Activated CD4-positive, alpha-beta T cell treated with anti-CD3 and anti-CD28 coated beads for 36 hours (primary cell): ENCODE results near the gene AFF2. TPM values are rescaled to one million over a fixed set of nuclear protein-coding genes. Genes with fewer than 3 reads are reported as not detected.

ENCODE experiments used
- ATAC-seq: fragments of 200-7000 bp; cut with Tn5 transposase; one replicate; pipeline ENCODE4 v1.10.0; 2021; ENCODE audit warnings: mild to moderate bottlenecking, moderate library complexity
- CTCF ChIA-PET: fragments of 350-600 bp; sonication (Branson Sonifier 250); formaldehyde crosslinking; loops from one replicate; lab custom pipeline; 2021; ENCODE audit warnings: antibody characterized with exemption; lab: Charles Lee
- POLR2A ChIA-PET: fragments of 350-600 bp; sonication (Branson Sonifier 250); formaldehyde crosslinking; loops from one replicate; lab custom pipeline; 2021; ENCODE audit warnings: antibody characterized with exemption, inconsistent platforms; lab: Charles Lee
- DNase-seq: peaks from one replicate; pipeline ENCODE4 v3.0.0-alpha.2; 2020
- H3K27ac Mint-ChIP-seq: one replicate; pipeline ENCODE4 v1.8.0; 2021; ENCODE audit warnings: mixed read lengths
- H3K27me3 Mint-ChIP-seq: one replicate; pipeline ENCODE4 v1.8.0; 2021; ENCODE audit warnings: mixed read lengths
- H3K36me3 Mint-ChIP-seq: one replicate; pipeline ENCODE4 v1.8.0; 2021; ENCODE audit warnings: low read depth, mixed read lengths
- H3K4me1 Mint-ChIP-seq: one replicate; pipeline ENCODE4 v1.8.0; 2021; ENCODE audit warnings: mixed read lengths
- H3K4me3 Mint-ChIP-seq: one replicate; pipeline ENCODE4 v1.8.0; 2021; ENCODE audit warnings: mild to moderate bottlenecking, moderate library complexity, mixed read lengths
- H3K9me3 Mint-ChIP-seq: one replicate; pipeline ENCODE4 v1.8.0; 2021; ENCODE audit warnings: low read depth, mixed read lengths
- intact Hi-C, 2 experiments: fragments of 100-400 bp; cut with DNase I in 1 of 2; cut with micrococcal nuclease in 1 of 2; formaldehyde crosslinking; loops; one replicate each; pipeline versions ENCODE4 v1.14.2 to v1.15.1; 2022 to 2024; cut with DNase I, micrococcal nuclease
- total RNA-seq, 2 experiments: library from RNA; stranded (reverse); gene quantifications; one replicate each; pipeline ENCODE4 v1.2.3, GENCODE V29; 2021

The AFF2 gene
- total RNA-seq, 2 experiments from 2014 or later: 1.3 to 2.2 TPM

DNA sequence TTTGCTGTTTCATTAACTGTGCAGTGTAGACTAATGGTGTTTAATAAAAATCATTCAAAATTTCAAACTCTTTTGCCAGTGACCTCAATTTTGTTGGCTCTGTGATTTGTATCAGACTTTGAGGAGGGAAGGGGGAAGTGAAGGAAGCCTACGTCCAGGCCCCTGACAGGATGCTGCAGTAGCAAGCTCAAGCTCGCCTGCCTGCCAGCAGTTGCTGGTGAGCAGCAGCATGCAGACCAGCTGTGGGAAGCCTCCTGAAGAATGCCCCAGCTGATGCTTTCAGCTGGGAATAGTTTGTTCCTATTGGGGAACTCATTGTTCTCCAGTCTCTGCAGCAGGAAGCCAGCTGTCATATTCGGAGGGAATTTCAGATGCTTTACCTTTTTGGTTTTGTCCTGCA lies 495.2 kb downstream of the AFF2 start:
- CTCF ChIA-PET: interaction anchor here (0.7 kb wide), 1 partner anchor 1486 kb away, joined by 3 read pairs; no protein-coding TSS in a partner anchor
- H3K9me3 Mint-ChIP-seq: no peaks in the 10 kb centered on the region
- no peak overlapping the region for H3K4me3 Mint-ChIP-seq

DNA sequence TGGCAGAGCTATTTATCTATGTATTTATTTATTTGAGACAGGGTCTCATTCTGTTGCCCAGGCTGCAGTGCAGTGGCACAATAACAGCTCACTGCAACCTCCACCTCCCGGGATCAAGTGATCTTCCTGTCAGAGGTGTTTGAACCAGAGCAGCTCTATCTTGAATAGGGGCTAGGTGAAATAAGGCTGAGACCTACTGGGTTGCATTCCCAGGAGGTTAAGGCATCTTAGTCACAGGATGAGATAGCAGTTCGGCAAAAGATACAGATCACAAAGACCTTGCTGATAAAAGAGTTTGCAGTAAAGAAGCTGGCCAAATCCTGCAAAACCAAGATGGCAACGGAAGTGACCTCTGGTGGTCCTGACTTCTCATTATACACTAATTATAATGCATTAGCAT lies 501.9 kb downstream of the AFF2 start:
- no peaks in the 10 kb centered on the region for H3K4me1 Mint-ChIP-seq
- CTCF ChIA-PET: no interaction called here
- DNase-seq: no peak
- no peaks in the 10 kb centered on the region for H3K27me3 Mint-ChIP-seq
- H3K4me3 Mint-ChIP-seq: no peak overlapping the region
- no peak for ATAC-seq
- H3K27ac Mint-ChIP-seq: no peak overlapping the region
- no peaks in the 10 kb centered on the region for H3K9me3 Mint-ChIP-seq
- POLR2A ChIA-PET: no interaction called here
- intact Hi-C loops: loop anchor here in 1 of 2 experiments (10.0 kb wide), 1 partner anchor 282 kb away; no protein-coding TSS in a partner anchor
- no peaks in the 10 kb centered on the region for H3K36me3 Mint-ChIP-seq

More for the DNA sequence above, 495.2 kb downstream of the AFF2 start:
- H3K27me3 Mint-ChIP-seq: no peaks in the 10 kb centered on the region
- intact Hi-C loops: no loop called here
- H3K27ac Mint-ChIP-seq: no peak overlapping the region
- no peaks in the 10 kb centered on the region for H3K4me1 Mint-ChIP-seq
- POLR2A ChIA-PET: no interaction called here
- no peaks in the 10 kb centered on the region for H3K36me3 Mint-ChIP-seq
- DNase-seq: no peak
- no peak for ATAC-seq

- H3K4me1 Mint-ChIP-seq: no peaks in the 10 kb centered on the region
Measured at GRCh38 chrX:149003863-149004660, 503.6 kb downstream of the AFF2 start.

GRCh38 chrX:149004936-149005335 lies 504.5 kb downstream of the AFF2 start:
- DNase-seq: no peak
- Mint-ChIP-seq H3K27ac (no peak overlapping the region), H3K4me1 (no peaks in the 10 kb centered on the region), H3K27me3 (no peaks in the 10 kb centered on the region), H3K9me3 (no peaks in the 10 kb centered on the region), H3K4me3 (no peak overlapping the region), H3K36me3 (no peaks in the 10 kb centered on the region)
- ATAC-seq: no peak
- POLR2A ChIA-PET: no interaction called here
- CTCF ChIA-PET: no interaction called here
- intact Hi-C loops: loop anchor here in 1 of 2 experiments (10.0 kb wide), 1 partner anchor 280 kb away; no protein-coding TSS in a partner anchor

More at GRCh38 chrX:149003863-149004660, 503.6 kb downstream of the AFF2 start:
- ChIA-PET POLR2A (no interaction called here), CTCF (no interaction called here)
- Mint-ChIP-seq H3K27ac (no peak overlapping the region), H3K36me3 (no peaks in the 10 kb centered on the region), H3K4me3 (no peak overlapping the region), H3K9me3 (no peaks in the 10 kb centered on the region), H3K27me3 (no peaks in the 10 kb centered on the region)
- DNase-seq (no peak), ATAC-seq (no peak)
- intact Hi-C loops: loop anchor here in 1 of 2 experiments (10.0 kb wide), 1 partner anchor 281 kb away; no protein-coding TSS in a partner anchor

- ChIA-PET POLR2A (no interaction called here), CTCF (no interaction called here)
- no peaks in the 10 kb centered on the region for H3K27me3 Mint-ChIP-seq
- DNase-seq (no peak), ATAC-seq (no peak)
- H3K9me3 Mint-ChIP-seq: no peaks in the 10 kb centered on the region
- no peak overlapping the region for H3K27ac Mint-ChIP-seq
- no peaks in the 10 kb centered on the region for H3K36me3 Mint-ChIP-seq
- no peak overlapping the region for H3K4me3 Mint-ChIP-seq
- no peaks in the 10 kb centered on the region for H3K4me1 Mint-ChIP-seq
- intact Hi-C loops: loop anchor here in 1 of 2 experiments (10.0 kb wide), 1 partner anchor 279 kb away; no protein-coding TSS in a partner anchor
Measured at GRCh38 chrX:149006235-149006634, 505.8 kb downstream of the AFF2 start.

GRCh38 chrX:149007423-149007822 lies 507.0 kb downstream of the AFF2 start:
- Mint-ChIP-seq H3K4me1 (no peaks in the 10 kb centered on the region), H3K36me3 (no peaks in the 10 kb centered on the region), H3K9me3 (no peaks in the 10 kb centered on the region), H3K4me3 (no peak overlapping the region), H3K27ac (no peak overlapping the region), H3K27me3 (no peaks in the 10 kb centered on the region)
- no peak for DNase-seq
- ChIA-PET POLR2A (no interaction called here), CTCF (interaction anchor here (0.6 kb wide), 1 partner anchor 293 kb away, joined by 3 read pairs; no protein-coding TSS in a partner anchor)
- intact Hi-C loops: loop anchor here in 1 of 2 experiments (10.0 kb wide), 1 partner anchor 277 kb away; no protein-coding TSS in a partner anchor
- ATAC-seq: no peak

- Mint-ChIP-seq H3K4me3 (no peak overlapping the region), H3K4me1 (no peaks in the 10 kb centered on the region), H3K27me3 (no peaks in the 10 kb centered on the region), H3K9me3 (no peaks in the 10 kb centered on the region), H3K27ac (no peak overlapping the region), H3K36me3 (no peaks in the 10 kb centered on the region)
- no peak for ATAC-seq
- intact Hi-C loops: no loop called here
- no peak for DNase-seq
- ChIA-PET CTCF (no interaction called here), POLR2A (no interaction called here)
Measured at GRCh38 chrX:149010013-149010852, 509.8 kb downstream of the AFF2 start.

DNA sequence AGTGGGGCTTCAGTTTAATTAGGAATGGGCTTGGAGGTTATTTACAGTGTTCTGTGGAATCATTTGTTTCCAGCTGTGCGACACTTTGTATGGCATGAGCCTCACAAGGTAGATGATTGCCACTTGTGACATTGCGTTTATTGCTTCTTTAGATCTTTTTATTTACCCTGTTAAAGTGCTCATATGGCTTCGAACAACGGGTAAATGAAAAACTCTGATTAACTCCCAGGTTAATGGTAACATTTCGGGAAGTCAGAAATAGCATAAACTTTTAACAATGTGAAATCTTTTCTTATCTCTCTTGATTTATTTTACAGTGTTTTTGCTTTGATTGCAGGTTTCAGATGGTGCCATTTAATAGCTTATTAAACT lies 510.4 kb downstream of the AFF2 start:
- Mint-ChIP-seq H3K4me3 (no peak overlapping the region), H3K4me1 (no peaks in the 10 kb centered on the region), H3K27me3 (no peaks in the 10 kb centered on the region), H3K27ac (no peak overlapping the region), H3K9me3 (no peaks in the 10 kb centered on the region), H3K36me3 (no peaks in the 10 kb centered on the region)
- POLR2A ChIA-PET: no interaction called here
- ATAC-seq (no peak), DNase-seq (no peak)
- CTCF ChIA-PET: no interaction called here
- intact Hi-C loops: no loop called here

- Mint-ChIP-seq H3K27me3 (no peaks in the 10 kb centered on the region), H3K9me3 (no peaks in the 10 kb centered on the region), H3K4me1 (no peaks in the 10 kb centered on the region), H3K36me3 (no peaks in the 10 kb centered on the region), H3K27ac (no peak overlapping the region), H3K4me3 (no peak overlapping the region)
- POLR2A ChIA-PET: no interaction called here
- DNase-seq: no peak
- intact Hi-C loops: no loop called here
- ATAC-seq: no peak
- CTCF ChIA-PET: no interaction called here
Measured at GRCh38 chrX:149013081-149013480, 512.7 kb downstream of the AFF2 start.

GRCh38 chrX:149021159-149021558 lies 520.7 kb downstream of the AFF2 start:
- POLR2A ChIA-PET: no interaction called here
- no peak overlapping the region for H3K4me3 Mint-ChIP-seq
- no peaks in the 10 kb centered on the region for H3K36me3 Mint-ChIP-seq
- no peak for DNase-seq
- H3K27me3 Mint-ChIP-seq: peaks cover 1% of the 10 kb centered on the region
- CTCF ChIA-PET: no interaction called here
- no peak for ATAC-seq
- H3K9me3 Mint-ChIP-seq: peaks cover 7% of the 10 kb centered on the region
- no peaks in the 10 kb centered on the region for H3K4me1 Mint-ChIP-seq
- H3K27ac Mint-ChIP-seq: no peak overlapping the region
- intact Hi-C loops: no loop called here

- ATAC-seq (no peak), DNase-seq (no peak)
- Mint-ChIP-seq H3K27ac (no peak overlapping the region), H3K36me3 (no peaks in the 10 kb centered on the region), H3K9me3 (peaks cover 7% of the 10 kb centered on the region), H3K4me3 (no peak overlapping the region), H3K4me1 (no peaks in the 10 kb centered on the region), H3K27me3 (peaks cover 1% of the 10 kb centered on the region)
- intact Hi-C loops: no loop called here
- CTCF ChIA-PET: no interaction called here
- POLR2A ChIA-PET: no interaction called here
Measured at GRCh38 chrX:149022485-149022884, 522.1 kb downstream of the AFF2 start.
